Central memory CD8-positive, alpha-beta T cell (primary cell): ENCODE results near the gene NCOA4.
"Not testable (repeated sequence)": the region's sequence is repeated elsewhere in the genome, so short reads cannot be mapped to it uniquely, and the experiment has no call there.

Experiments
- ATAC-seq: fragments of 150-1000 bp; cut with Tn5 transposase; replicated peaks from 2 replicates; pipeline ENCODE4 v1.10.0; 2022; ENCODE audit warnings: mild to moderate bottlenecking, moderate FRiP score, moderate number of reproducible peaks; ENCODE audit not compliant: poor library complexity, severe bottlenecking; ENCODE audit errors: extremely low read depth
- DNase-seq, 2 donors: peaks; one replicate each; pipeline ENCODE4 v3.0.0; 2021; ENCODE audit warnings: low spot score in 2 of 2
- H3K27ac Mint-ChIP-seq: one replicate; pipeline ENCODE4 v1.8.0; 2022; ENCODE audit warnings: low read depth, mild to moderate bottlenecking, moderate library complexity, mixed read lengths
- H3K27me3 Mint-ChIP-seq: one replicate; pipeline ENCODE4 v1.8.0; 2022; ENCODE audit warnings: mixed read lengths
- H3K36me3 Mint-ChIP-seq: one replicate; pipeline ENCODE4 v1.8.0; 2022; ENCODE audit warnings: mild to moderate bottlenecking, moderate library complexity, mixed read lengths; ENCODE audit not compliant: insufficient read depth
- H3K4me1 Mint-ChIP-seq: one replicate; pipeline ENCODE4 v1.8.0; 2022; ENCODE audit warnings: mixed read lengths
- H3K4me3 Mint-ChIP-seq: one replicate; pipeline ENCODE4 v1.8.0; 2022; ENCODE audit warnings: mild to moderate bottlenecking, moderate library complexity, mixed read lengths
- H3K9me3 Mint-ChIP-seq: one replicate; pipeline ENCODE4 v1.8.0; 2022; ENCODE audit warnings: mixed read lengths

The NCOA4 gene

GRCh38 chr10:46064269-46064817 is 33.9 kb upstream of the NCOA4 start:
- Mint-ChIP-seq H3K4me3 (no peak overlapping the region), H3K27me3 (peaks cover 11% of the 10 kb centered on the region), H3K27ac (no peak overlapping the region), H3K9me3 (no peaks in the 10 kb centered on the region), H3K4me1 (no peaks in the 10 kb centered on the region), H3K36me3 (no peaks in the 10 kb centered on the region)
- DNase-seq (no peak), ATAC-seq (no peak)

DNA sequence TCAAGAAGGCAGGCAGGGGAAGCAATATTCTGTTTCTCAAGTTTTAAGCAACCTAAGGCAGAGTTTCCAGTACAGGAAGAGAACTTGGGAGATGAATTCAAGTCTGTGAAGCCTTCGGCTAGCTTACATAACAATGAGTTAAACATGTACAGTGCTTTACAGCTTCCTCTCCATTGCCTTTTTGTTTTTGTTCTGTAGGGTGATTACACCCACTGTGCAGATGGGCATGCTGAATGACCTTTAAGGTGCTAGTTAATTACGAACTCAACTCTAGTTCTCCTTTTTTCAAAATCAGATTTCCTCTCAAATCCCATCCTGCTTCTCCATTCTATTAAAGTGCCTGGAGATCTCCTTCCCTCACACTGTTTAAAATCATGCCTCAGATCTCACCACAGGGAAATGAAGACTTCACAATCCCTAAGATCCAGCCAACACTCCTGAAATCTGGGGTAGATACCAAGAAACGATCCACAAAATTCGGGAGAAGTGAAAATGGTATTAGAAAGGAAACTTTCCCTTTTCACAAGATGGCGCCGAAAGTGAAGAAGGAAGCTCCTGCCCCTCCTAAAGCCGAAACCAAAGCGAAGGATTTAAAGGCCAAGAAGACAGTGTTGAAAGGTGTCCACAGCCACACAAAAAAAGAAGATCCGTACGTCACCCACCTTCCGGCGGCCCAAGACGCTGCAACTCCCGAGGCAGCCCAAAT is 32.5 kb upstream of the NCOA4 start:
- H3K9me3 Mint-ChIP-seq: no peaks in the 10 kb centered on the region
- no peak overlapping the region for H3K4me3 Mint-ChIP-seq
- no peaks in the 10 kb centered on the region for H3K4me1 Mint-ChIP-seq
- no peak overlapping the region for H3K27ac Mint-ChIP-seq
- H3K27me3 Mint-ChIP-seq: peaks cover 11% of the 10 kb centered on the region
- no peak for DNase-seq
- ATAC-seq: no peak
- peaks cover 2% of the 10 kb centered on the region for H3K36me3 Mint-ChIP-seq

GRCh38 chr10:46060706-46061105 is 30.3 kb upstream of the NCOA4 start:
- ATAC-seq (no peak), DNase-seq (no peak)
- Mint-ChIP-seq H3K9me3 (peaks cover 10% of the 10 kb centered on the region), H3K4me3 (no peak overlapping the region), H3K27ac (no peak overlapping the region), H3K36me3 (peaks cover 2% of the 10 kb centered on the region), H3K27me3 (peaks cover 21% of the 10 kb centered on the region), H3K4me1 (no peaks in the 10 kb centered on the region)

DNA sequence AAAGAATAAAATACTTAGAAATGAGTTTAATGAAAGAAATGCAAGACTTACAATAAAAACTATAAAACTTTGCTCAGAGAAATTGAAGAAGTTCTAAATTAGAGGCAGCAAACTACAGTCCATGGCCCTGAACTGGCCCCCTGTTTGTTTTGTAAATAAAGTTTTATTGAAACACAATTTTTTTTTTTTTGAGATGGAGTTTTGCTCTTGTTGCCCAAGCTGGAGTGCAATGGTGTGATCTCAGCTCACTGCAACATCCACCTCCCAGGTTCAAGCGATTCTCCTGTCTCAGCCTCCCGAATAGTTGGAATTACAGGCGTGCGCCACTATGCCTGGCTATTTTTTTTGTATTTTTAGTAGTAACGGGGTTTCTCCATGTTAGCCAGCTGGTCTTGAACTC is 27.5 kb upstream of the NCOA4 start:
- peaks cover 10% of the 10 kb centered on the region for H3K9me3 Mint-ChIP-seq
- not testable (repeated sequence) for ATAC-seq, H3K27ac Mint-ChIP-seq, H3K4me1 Mint-ChIP-seq, H3K4me3 Mint-ChIP-seq, H3K36me3 Mint-ChIP-seq, DNase-seq
- peaks cover 31% of the 10 kb centered on the region for H3K27me3 Mint-ChIP-seq

- no peak overlapping the region for H3K27ac Mint-ChIP-seq
- no peak overlapping the region for H3K4me3 Mint-ChIP-seq
- H3K27me3 Mint-ChIP-seq: peaks cover 30% of the 10 kb centered on the region
- ATAC-seq: no peak
- H3K9me3 Mint-ChIP-seq: peaks cover 10% of the 10 kb centered on the region
- DNase-seq: no peak
- no peaks in the 10 kb centered on the region for H3K4me1 Mint-ChIP-seq
- peaks cover 2% of the 10 kb centered on the region for H3K36me3 Mint-ChIP-seq
Observed at GRCh38 chr10:46057038-46057437, 26.6 kb upstream of the NCOA4 start.

DNA sequence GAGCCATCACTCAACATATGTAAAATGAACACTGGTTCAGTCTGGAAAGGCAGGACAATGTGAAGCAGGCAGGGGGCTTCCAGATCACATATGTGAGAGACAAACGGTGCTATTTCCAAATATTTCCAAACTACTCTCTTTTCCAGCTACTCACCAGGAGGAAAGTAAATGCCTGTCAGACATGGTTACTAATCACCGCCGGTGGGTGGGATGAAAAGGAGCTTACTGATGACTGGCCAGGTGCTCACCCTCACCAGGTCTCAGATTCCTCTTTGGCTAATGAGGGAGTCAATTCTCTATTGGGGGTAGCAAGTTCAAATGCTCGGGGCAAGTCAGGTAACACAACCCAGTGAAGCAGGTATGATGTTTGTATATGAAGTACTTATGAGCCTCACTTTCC is 25.3 kb upstream of the NCOA4 start:
- H3K27ac Mint-ChIP-seq: no peak overlapping the region
- ATAC-seq (no peak), DNase-seq (no peak)
- no peak overlapping the region for H3K4me3 Mint-ChIP-seq
- H3K27me3 Mint-ChIP-seq: peaks cover 33% of the 10 kb centered on the region
- no peaks in the 10 kb centered on the region for H3K4me1 Mint-ChIP-seq
- H3K9me3 Mint-ChIP-seq: peaks cover 10% of the 10 kb centered on the region
- peaks cover 2% of the 10 kb centered on the region for H3K36me3 Mint-ChIP-seq

GRCh38 chr10:46053534-46054434 is 23.4 kb upstream of the NCOA4 start:
- Mint-ChIP-seq H3K27ac (no peak overlapping the region), H3K27me3 (peaks cover 43% of the 10 kb centered on the region), H3K4me1 (no peaks in the 10 kb centered on the region), H3K9me3 (peaks cover 10% of the 10 kb centered on the region), H3K4me3 (no peak overlapping the region), H3K36me3 (peaks cover 2% of the 10 kb centered on the region)
- DNase-seq (no peak), ATAC-seq (no peak)

DNA sequence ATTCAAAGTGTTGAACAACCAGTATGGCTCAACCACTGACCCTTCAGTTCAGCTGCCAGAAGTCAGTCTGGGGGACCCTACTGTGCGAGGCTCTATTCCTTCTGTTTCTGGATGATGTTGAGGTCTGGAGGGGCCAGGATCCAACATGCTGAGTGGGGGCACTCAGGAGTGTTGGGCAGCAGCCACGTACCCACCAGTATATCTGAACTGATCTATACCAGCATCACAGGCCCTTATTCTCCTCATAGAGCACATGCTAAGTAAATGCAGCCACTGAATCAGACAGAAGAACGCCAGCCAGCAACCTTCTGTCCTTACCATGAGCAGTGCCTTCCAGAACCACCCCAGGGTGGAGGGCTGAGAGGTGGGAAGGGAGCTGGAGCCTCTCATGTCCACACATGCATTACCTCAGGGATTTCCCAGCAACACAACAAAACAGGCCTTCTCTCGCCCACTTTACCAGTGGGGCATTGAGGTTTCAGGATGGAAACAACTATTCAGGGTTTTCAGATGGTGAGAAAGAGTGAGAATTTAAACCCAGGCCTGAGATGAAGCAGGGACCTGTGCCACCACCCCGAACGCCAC is 22.5 kb upstream of the NCOA4 start:
- Mint-ChIP-seq H3K9me3 (peaks cover 10% of the 10 kb centered on the region), H3K4me3 (no peak overlapping the region), H3K27me3 (peaks cover 43% of the 10 kb centered on the region), H3K27ac (no peak overlapping the region), H3K4me1 (no peaks in the 10 kb centered on the region), H3K36me3 (no peaks in the 10 kb centered on the region)
- ATAC-seq: no peak
- no peak for DNase-seq

GRCh38 chr10:46052057-46052790 is 21.8 kb upstream of the NCOA4 start:
- DNase-seq: no peak
- no peak overlapping the region for H3K4me3 Mint-ChIP-seq
- peaks cover 45% of the 10 kb centered on the region for H3K27me3 Mint-ChIP-seq
- H3K27ac Mint-ChIP-seq: no peak overlapping the region
- peaks cover 6% of the 10 kb centered on the region for H3K9me3 Mint-ChIP-seq
- ATAC-seq: no peak
- H3K4me1 Mint-ChIP-seq: no peaks in the 10 kb centered on the region
- H3K36me3 Mint-ChIP-seq: no peaks in the 10 kb centered on the region

GRCh38 chr10:46050941-46051623 is 20.7 kb upstream of the NCOA4 start:
- Mint-ChIP-seq H3K4me1 (no peaks in the 10 kb centered on the region), H3K4me3 (no peak overlapping the region)
- DNase-seq: no peak

DNA sequence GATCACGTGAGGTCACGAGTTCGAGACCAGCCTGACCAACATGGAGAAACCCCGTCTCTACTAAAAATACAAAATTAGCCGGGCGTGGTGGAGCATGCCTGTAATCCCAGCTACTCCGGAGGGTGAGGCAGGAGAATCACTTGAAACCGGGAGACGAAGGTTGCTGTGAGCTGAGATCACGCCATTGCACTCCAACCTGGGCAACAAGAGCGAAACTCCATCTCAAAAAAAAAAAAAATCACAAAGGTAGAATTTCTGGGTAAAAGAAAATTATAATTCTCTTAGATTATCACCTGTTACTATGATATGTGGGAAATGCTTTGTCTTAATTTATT is 19.0 kb upstream of the NCOA4 start:
- not testable (repeated sequence) for H3K9me3 Mint-ChIP-seq, H3K4me1 Mint-ChIP-seq, ATAC-seq, H3K27ac Mint-ChIP-seq, H3K36me3 Mint-ChIP-seq, DNase-seq, H3K4me3 Mint-ChIP-seq
- H3K27me3 Mint-ChIP-seq: peaks cover 41% of the 10 kb centered on the region

More at GRCh38 chr10:46050941-46051623, 20.7 kb upstream of the NCOA4 start:
- Mint-ChIP-seq H3K27ac (no peak overlapping the region), H3K27me3 (peaks cover 42% of the 10 kb centered on the region), H3K9me3 (no peaks in the 10 kb centered on the region), H3K36me3 (no peaks in the 10 kb centered on the region)
- no peak for ATAC-seq

GRCh38 chr10:46048152-46048551 is 17.7 kb upstream of the NCOA4 start:
- Mint-ChIP-seq H3K27me3 (peaks cover 38% of the 10 kb centered on the region), H3K4me3 (no peak overlapping the region), H3K27ac (no peak overlapping the region), H3K36me3 (no peaks in the 10 kb centered on the region), H3K4me1 (no peaks in the 10 kb centered on the region), H3K9me3 (no peaks in the 10 kb centered on the region)
- DNase-seq (no peak), ATAC-seq (no peak)
